ENCODE measurements around the gene SUGCT.

The SUGCT gene

DNA sequence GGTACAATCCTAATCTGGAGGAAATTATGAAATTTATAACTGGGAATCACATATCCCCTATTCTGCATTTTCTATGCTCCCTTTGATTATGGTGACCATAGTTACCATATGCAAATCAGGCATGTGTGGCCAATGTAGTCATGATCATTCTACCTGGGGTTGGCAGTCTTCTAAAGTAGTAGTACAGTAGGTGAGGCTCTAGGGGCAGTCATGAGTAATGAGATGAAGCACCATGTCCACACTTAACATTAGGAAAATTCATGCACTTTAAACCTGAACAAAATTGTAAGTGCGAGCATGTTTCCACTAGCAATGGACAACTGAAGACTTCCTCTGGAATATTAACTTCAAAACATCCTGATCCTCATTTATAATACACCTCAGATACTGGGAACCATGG lies 545.9 kb downstream of the SUGCT start:
- DNase-seq: no peak
- Histone ChIP-seq H3K36me3 (ENCODE audit: insufficient read depth, low read length) (no peaks in the 10 kb centered on the region), H3K27ac (ENCODE audit: low read length) (no peak overlapping the region), H3K4me2 (ENCODE audit: insufficient read depth, low read length) (no peak overlapping the region), H3K27me3 (ENCODE audit: insufficient read depth, low read length, poor library complexity) (no peaks in the 10 kb centered on the region), H3K9ac (ENCODE audit: low read depth, low read length) (no peak overlapping the region), H4K20me1 (ENCODE audit: insufficient read depth, low read length) (no peaks in the 10 kb centered on the region), H3K4me3 (ENCODE audit: low read depth in 1 of 2, low read length in 2 of 2) (no peak overlapping the region), H3K79me2 (ENCODE audit: insufficient read depth, low read length) (no peaks in the 10 kb centered on the region), H2AFZ (ENCODE audit: low read depth, low read length) (no peak overlapping the region), H3K4me1 (ENCODE audit: insufficient read depth, low read length) (no peaks in the 10 kb centered on the region), H3K9me3 (ENCODE audit: insufficient read depth, low read length, severe bottlenecking) (no peaks in the 10 kb centered on the region)
- TF ChIP-seq EZH2 (IDR thresholded peaks at IDR 0.05; ENCODE audit: borderline replicate concordance, low read depth, low read length, severe bottlenecking): no peak
- TF ChIP-seq, protein P1, sequence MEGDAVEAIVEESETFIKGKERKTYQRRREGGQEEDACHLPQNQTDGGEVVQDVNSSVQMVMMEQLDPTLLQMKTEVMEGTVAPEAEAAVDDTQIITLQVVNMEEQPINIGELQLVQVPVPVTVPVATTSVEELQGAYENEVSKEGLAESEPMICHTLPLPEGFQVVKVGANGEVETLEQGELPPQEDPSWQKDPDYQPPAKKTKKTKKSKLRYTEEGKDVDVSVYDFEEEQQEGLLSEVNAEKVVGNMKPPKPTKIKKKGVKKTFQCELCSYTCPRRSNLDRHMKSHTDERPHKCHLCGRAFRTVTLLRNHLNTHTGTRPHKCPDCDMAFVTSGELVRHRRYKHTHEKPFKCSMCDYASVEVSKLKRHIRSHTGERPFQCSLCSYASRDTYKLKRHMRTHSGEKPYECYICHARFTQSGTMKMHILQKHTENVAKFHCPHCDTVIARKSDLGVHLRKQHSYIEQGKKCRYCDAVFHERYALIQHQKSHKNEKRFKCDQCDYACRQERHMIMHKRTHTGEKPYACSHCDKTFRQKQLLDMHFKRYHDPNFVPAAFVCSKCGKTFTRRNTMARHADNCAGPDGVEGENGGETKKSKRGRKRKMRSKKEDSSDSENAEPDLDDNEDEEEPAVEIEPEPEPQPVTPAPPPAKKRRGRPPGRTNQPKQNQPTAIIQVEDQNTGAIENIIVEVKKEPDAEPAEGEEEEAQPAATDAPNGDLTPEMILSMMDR (IDR thresholded peaks at IDR 0.05; ENCODE audit: borderline replicate concordance, extremely low read depth, low read length, poor library complexity, severe bottlenecking): peak; percentile 51
- peak; percentile 73 for ATAC-seq (ENCODE audit: insufficient read depth, low read depth)

DNA sequence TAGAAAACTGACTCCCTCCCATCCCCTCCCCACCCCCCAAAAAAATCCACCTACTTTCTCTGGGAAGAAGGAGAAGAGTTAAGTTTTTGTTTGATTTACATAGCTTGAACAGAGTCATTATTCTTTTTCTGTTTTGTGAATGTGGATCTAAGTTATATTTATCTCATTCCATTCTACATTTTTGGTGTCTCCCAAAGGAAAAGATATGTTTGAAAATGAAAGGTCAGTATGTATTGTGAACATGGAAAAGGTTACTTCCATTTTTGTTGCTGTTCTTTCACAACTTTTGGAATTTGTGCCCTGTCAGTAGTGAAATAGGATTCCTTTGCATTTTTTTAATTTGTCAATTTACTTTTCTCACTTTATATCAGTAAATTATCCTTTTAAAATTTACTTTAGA lies 547.9 kb downstream of the SUGCT start:
- Histone ChIP-seq H3K4me2 (ENCODE audit: insufficient read depth, low read length) (no peak overlapping the region), H3K4me3 (ENCODE audit: low read depth in 1 of 2, low read length in 2 of 2) (no peak overlapping the region), H3K27me3 (ENCODE audit: insufficient read depth, low read length, poor library complexity) (no peaks in the 10 kb centered on the region), H3K36me3 (ENCODE audit: insufficient read depth, low read length) (no peaks in the 10 kb centered on the region), H2AFZ (ENCODE audit: low read depth, low read length) (no peak overlapping the region), H3K9me3 (ENCODE audit: insufficient read depth, low read length, severe bottlenecking) (no peaks in the 10 kb centered on the region), H3K27ac (ENCODE audit: low read length) (no peak overlapping the region), H3K9ac (ENCODE audit: low read depth, low read length) (no peak overlapping the region), H3K4me1 (ENCODE audit: insufficient read depth, low read length) (no peaks in the 10 kb centered on the region), H4K20me1 (ENCODE audit: insufficient read depth, low read length) (no peaks in the 10 kb centered on the region), H3K79me2 (ENCODE audit: insufficient read depth, low read length) (no peaks in the 10 kb centered on the region)
- TF ChIP-seq, protein P1 (IDR thresholded peaks at IDR 0.05; ENCODE audit: borderline replicate concordance, extremely low read depth, low read length, poor library complexity, severe bottlenecking): no peak
- ATAC-seq (ENCODE audit: insufficient read depth, low read depth) (no peak), DNase-seq (no peak)

DNA sequence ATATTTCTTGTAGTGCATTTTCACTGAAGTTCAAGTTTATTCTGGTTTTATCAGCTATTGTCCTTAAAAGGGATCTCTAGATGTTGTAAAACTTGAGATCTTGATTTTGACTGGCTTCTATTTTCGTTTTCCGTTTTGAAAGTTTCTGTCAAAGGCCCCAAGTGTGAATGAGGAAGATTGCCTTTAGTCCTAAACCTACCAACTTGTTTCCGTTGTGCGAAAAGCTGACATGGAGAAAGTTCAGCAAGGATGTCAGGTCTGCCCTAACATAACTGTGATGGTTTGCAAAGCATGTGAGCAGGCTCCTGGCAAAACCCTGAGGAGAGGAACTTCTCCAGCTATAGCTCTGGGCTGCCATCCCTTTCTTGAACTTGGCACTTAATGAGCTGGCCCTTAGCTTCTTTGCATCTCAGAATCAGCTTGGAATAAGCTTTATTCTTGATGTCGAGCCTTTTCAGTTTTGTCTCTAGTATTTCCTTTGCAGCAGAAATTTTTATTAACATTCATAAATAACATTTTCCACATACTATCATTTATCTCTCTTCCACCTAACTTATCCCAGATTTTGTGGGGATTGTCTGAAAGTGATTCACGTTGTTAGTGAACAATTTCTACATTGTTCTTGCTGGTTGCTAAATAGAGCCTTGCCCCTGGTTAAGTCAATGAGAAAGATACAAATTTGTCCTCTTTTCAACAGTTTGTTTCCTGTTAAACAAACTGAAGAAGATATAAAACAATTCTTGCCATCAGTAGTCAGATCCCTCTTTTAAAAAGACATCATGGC lies 559.4 kb downstream of the SUGCT start:
- no peaks in the 10 kb centered on the region for H4K20me1 ChIP-seq (ENCODE audit: insufficient read depth, low read length)
- H3K4me1 ChIP-seq (ENCODE audit: insufficient read depth, low read length): no peaks in the 10 kb centered on the region
- ATAC-seq (ENCODE audit: insufficient read depth, low read depth) (no peak), DNase-seq (no peak)
- H3K36me3 ChIP-seq (ENCODE audit: insufficient read depth, low read length): no peaks in the 10 kb centered on the region
- H3K27ac ChIP-seq (ENCODE audit: low read length): no peak overlapping the region
- no peak overlapping the region for H3K4me3 ChIP-seq (ENCODE audit: low read depth in 1 of 2, low read length in 2 of 2)
- no peaks in the 10 kb centered on the region for H3K9me3 ChIP-seq (ENCODE audit: insufficient read depth, low read length, severe bottlenecking)
- H3K4me2 ChIP-seq (ENCODE audit: insufficient read depth, low read length): no peak overlapping the region
- H2AFZ ChIP-seq (ENCODE audit: low read depth, low read length): no peak overlapping the region
- no peaks in the 10 kb centered on the region for H3K79me2 ChIP-seq (ENCODE audit: insufficient read depth, low read length)
- no peak for TF ChIP-seq EZH2 (IDR thresholded peaks at IDR 0.05; ENCODE audit: borderline replicate concordance, low read depth, low read length, severe bottlenecking)
- TF ChIP-seq, protein P1 (IDR thresholded peaks at IDR 0.05; ENCODE audit: borderline replicate concordance, extremely low read depth, low read length, poor library complexity, severe bottlenecking): no peak
- no peak overlapping the region for H3K9ac ChIP-seq (ENCODE audit: low read depth, low read length)
- H3K27me3 ChIP-seq (ENCODE audit: insufficient read depth, low read length, poor library complexity): no peaks in the 10 kb centered on the region

Measured in DND-41 (cell line).